RWPE2 (cell line): Measurements from ENCODE around the gene TOP2A.

ENCODE experiments used
- ATAC-seq: fragments of 200-7000 bp; cut with Tn5 transposase; 3 replicates; pipeline ENCODE4 v1.9.1; 2021; ENCODE audit warnings: low read depth
- DNase-seq: peaks from one replicate; pipeline ENCODE4 v3.0.0-alpha.2; 2020; ENCODE audit warnings: low spot score
- H3K27ac ChIP-seq: fragments of 450-650 bp; 2 replicates; pipeline ENCODE4 v1.5.1; 2017; ENCODE audit warnings: mild to moderate bottlenecking; ENCODE audit not compliant: poor library complexity, severe bottlenecking
- H3K27me3 ChIP-seq: fragments of 250-450 bp; sonication (Bioruptor Pico); 2 replicates; pipeline ENCODE4 v1.5.1; 2021; ENCODE audit warnings: mild to moderate bottlenecking, moderate library complexity; ENCODE audit not compliant: insufficient read depth, poor library complexity, severe bottlenecking
- H3K36me3 ChIP-seq: fragments of 250-450 bp; sonication (Bioruptor Pico); 2 replicates; pipeline ENCODE4 v1.5.1; 2020; ENCODE audit warnings: low read depth, mild to moderate bottlenecking, moderate library complexity
- H3K4me1 ChIP-seq: fragments of 250-450 bp; sonication (Bioruptor Pico); 2 replicates; pipeline ENCODE4 v1.5.1; 2021; ENCODE audit warnings: mild to moderate bottlenecking, moderate library complexity; ENCODE audit not compliant: insufficient read depth, poor library complexity, severe bottlenecking
- H3K4me3 ChIP-seq: fragments of 250-450 bp; sonication (Bioruptor Pico); 2 replicates; pipeline ENCODE4 v1.5.1; 2021; ENCODE audit warnings: mild to moderate bottlenecking, moderate library complexity; ENCODE audit not compliant: severe bottlenecking
- H3K9me3 ChIP-seq: fragments of 250-450 bp; sonication (Bioruptor Pico); 2 replicates; pipeline ENCODE4 v1.5.1; 2021; ENCODE audit warnings: mild to moderate bottlenecking, moderate library complexity; ENCODE audit not compliant: severe bottlenecking
- TF ChIP-seq, protein P1 (sequence below): fragments of 450-650 bp; IDR thresholded peaks from one replicate; pipeline ENCODE4 v1.5.1; 2017; ENCODE audit warnings: mild to moderate bottlenecking, moderate library complexity; ENCODE audit not compliant: poor library complexity, severe bottlenecking

The TOP2A gene

DNA sequence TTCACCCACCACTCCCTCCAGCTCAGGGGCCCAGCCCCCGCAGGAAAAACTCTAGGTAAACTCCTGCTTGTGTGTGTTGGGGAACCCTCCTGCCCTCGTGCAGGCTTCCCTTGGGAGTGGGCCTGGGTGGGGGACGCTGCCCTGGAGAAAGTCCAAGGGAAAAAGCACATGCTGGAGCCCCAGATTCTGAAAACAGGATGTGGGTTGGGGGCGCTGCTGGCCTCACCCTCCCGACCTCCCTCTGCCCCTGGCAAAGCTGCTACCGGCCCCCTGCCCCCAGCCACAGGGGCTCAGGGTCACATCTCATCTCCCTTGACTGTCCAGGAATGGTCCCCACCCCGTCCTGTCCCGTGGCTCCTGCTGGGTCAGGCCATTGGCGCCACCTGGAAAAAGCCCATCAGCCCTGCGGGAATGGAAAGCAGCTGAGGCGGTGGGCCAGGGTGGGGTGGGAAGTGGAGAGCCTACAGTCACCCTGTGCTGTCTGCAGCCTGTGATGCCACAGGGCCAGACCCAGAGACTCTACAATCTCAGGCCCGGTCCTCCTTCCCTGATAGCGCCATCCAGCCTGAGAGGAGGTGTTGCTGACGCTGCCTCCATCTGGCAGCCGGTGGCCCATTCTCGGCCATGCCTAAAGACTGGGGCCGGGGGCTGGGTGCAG lies 50.7 kb downstream of the TOP2A start:
- Histone ChIP-seq H3K27me3 (no peaks in the 10 kb centered on the region), H3K27ac (no peak overlapping the region), H3K36me3 (no peaks in the 10 kb centered on the region), H3K4me3 (no peak overlapping the region), H3K9me3 (no peaks in the 10 kb centered on the region), H3K4me1 (no peaks in the 10 kb centered on the region)
- TF ChIP-seq, protein P1, sequence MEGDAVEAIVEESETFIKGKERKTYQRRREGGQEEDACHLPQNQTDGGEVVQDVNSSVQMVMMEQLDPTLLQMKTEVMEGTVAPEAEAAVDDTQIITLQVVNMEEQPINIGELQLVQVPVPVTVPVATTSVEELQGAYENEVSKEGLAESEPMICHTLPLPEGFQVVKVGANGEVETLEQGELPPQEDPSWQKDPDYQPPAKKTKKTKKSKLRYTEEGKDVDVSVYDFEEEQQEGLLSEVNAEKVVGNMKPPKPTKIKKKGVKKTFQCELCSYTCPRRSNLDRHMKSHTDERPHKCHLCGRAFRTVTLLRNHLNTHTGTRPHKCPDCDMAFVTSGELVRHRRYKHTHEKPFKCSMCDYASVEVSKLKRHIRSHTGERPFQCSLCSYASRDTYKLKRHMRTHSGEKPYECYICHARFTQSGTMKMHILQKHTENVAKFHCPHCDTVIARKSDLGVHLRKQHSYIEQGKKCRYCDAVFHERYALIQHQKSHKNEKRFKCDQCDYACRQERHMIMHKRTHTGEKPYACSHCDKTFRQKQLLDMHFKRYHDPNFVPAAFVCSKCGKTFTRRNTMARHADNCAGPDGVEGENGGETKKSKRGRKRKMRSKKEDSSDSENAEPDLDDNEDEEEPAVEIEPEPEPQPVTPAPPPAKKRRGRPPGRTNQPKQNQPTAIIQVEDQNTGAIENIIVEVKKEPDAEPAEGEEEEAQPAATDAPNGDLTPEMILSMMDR = no peak
- DNase-seq (no peak), ATAC-seq (no peak)

GRCh38 chr17:40366076-40366860 lies 51.4 kb downstream of the TOP2A start:
- TF ChIP-seq, protein P1 = no peak
- Histone ChIP-seq H3K9me3 (no peaks in the 10 kb centered on the region), H3K27ac (no peak overlapping the region), H3K4me3 (no peak overlapping the region), H3K4me1 (no peaks in the 10 kb centered on the region), H3K27me3 (no peaks in the 10 kb centered on the region), H3K36me3 (no peaks in the 10 kb centered on the region)
- ATAC-seq = no peak
- no peak for DNase-seq

DNA sequence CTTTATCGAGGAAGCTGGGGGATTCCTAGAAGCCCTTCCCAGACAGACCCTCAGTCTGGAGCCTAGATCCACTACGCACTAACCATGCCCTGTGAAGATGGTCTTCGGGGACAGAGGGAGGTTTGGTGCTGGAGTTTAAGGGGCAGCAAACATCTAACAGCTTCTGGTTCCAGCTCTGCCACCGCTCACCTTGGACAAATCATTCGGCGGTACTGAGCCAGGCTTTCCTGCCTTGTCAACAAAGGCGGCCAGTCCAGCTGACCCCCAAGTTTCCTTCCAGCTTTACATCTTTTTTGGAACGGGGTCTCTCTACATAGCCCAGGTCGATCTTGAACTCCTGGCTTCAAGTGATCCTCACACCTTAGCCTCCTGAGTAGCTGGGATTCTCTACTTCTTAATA lies 52.8 kb downstream of the TOP2A start:
- Histone ChIP-seq H3K27me3 (no peaks in the 10 kb centered on the region), H3K4me1 (no peaks in the 10 kb centered on the region), H3K9me3 (no peaks in the 10 kb centered on the region), H3K4me3 (no peak overlapping the region), H3K27ac (no peak overlapping the region), H3K36me3 (no peaks in the 10 kb centered on the region)
- TF ChIP-seq, protein P1 = no peak
- DNase-seq (no peak), ATAC-seq (no peak)

DNA sequence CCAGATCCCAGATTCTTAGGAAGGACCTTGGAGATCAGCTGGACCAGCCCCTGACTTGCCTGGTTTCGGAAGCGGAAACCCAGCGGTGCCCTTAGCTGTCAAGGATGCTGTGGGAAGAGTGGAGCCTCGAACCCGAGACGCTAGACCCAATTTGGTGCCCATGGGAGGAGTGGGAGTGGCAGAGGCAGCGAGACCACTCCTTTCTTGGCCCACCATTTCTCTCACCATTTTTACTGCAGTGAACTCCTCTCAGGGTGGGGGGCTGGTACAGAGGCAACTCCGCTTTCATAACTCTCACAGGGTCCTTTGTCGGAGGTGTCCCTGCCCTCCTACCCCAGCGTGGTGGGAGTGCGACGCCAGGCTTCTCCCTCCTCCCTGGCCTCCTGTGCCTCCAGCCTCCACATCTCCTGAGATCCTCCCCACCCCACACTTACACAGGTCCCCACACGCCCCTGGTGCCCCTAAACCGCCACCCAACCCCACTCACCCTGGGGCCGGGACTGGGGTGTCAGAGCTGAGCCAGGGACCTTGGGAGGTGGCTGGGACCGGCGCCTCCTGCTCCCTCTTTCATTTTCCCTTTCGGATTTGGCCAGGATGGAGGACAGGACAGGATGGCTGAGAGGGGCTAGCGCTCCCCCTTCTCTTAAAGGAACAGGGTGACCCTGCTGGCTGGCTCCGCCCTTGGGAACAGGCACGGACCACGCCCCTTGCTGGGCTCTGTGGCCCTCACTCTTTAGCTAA lies 53.4 kb downstream of the TOP2A start, which contains the start of gene GJD3:
Gene GJD3, minus strand, starts transcription at position 617 of the 741 bp plus-strand sequence. CDS start 922 bp downstream, outside the sequence.
- ATAC-seq (no peak), DNase-seq (no peak)
- H3K27ac ChIP-seq = no peak within 1 kb of the TSS
- no peak within 1 kb of the TSS for H3K4me3 ChIP-seq
- H3K4me1 ChIP-seq = no peaks in the 10 kb centered on the region
- no peaks in the 10 kb centered on the region for H3K27me3 ChIP-seq
- no peaks in the 10 kb centered on the region for H3K9me3 ChIP-seq
- TF ChIP-seq, protein P1 = no peak
- H3K36me3 ChIP-seq = no peaks in the 10 kb centered on the region
